GM19397 (cell line): ENCODE data around the gene RBM20.

ENCODE experiments used
- ATAC-seq: cut with Tn5 transposase; IDR thresholded peaks from one replicate; pipeline ENCODE4 v1.9.1; 2021; ENCODE audit warnings: mild to moderate bottlenecking, moderate library complexity; ENCODE audit not compliant: unreplicated experiment

RBM20 gene

GRCh38 chr10:110885932-110886674 is 242.0 kb downstream of the RBM20 start:
- no peak for ATAC-seq

- no peak for ATAC-seq
Measured at GRCh38 chr10:110887560-110887959, 243.4 kb downstream of the RBM20 start.
